Activated B cell treated with CpG ODN at 0.5 μM for 24 hours (primary cell): ENCODE results near the gene C14orf132. TPM values are rescaled to one million over a fixed set of nuclear protein-coding genes. Genes with fewer than 3 reads are reported as not detected.

Experiments
- ATAC-seq: fragments of 200-7000 bp; cut with Tn5 transposase; one replicate; pipeline ENCODE4 v1.10.0; 2021; ENCODE audit warnings: low read depth, mild to moderate bottlenecking, moderate library complexity
- CTCF ChIA-PET: fragments of 350-600 bp; sonication (Branson Sonifier 250); formaldehyde crosslinking; loops from one replicate; lab custom pipeline; 2021; ENCODE audit warnings: antibody characterized with exemption; lab: Charles Lee
- POLR2A ChIA-PET: fragments of 350-600 bp; sonication (Branson Sonifier 250); formaldehyde crosslinking; loops from one replicate; lab custom pipeline; 2021; ENCODE audit warnings: antibody characterized with exemption; lab: Charles Lee
- DNase-seq: peaks from one replicate; pipeline ENCODE4 v3.0.0; 2022
- H3K27ac Mint-ChIP-seq: one replicate; pipeline ENCODE4 v1.8.0; 2020; ENCODE audit warnings: mixed read lengths
- H3K27me3 Mint-ChIP-seq: one replicate; pipeline ENCODE4 v1.8.0; 2021; ENCODE audit warnings: mixed read lengths
- H3K36me3 Mint-ChIP-seq: one replicate; pipeline ENCODE4 v1.8.0; 2021; ENCODE audit warnings: low read depth, mixed read lengths
- H3K4me1 Mint-ChIP-seq: one replicate; pipeline ENCODE4 v1.8.0; 2021; ENCODE audit warnings: mixed read lengths
- H3K4me3 Mint-ChIP-seq: one replicate; pipeline ENCODE4 v1.8.0; 2020; ENCODE audit warnings: mild to moderate bottlenecking, mixed read lengths
- H3K9me3 Mint-ChIP-seq: one replicate; pipeline ENCODE4 v1.8.0; 2020; ENCODE audit warnings: mixed read lengths
- CTCF ChIP-seq: fragments of 200-600 bp; IDR thresholded peaks from one replicate; pipeline ENCODE4 v1.8.0; 2022; ENCODE audit warnings: antibody characterized with exemption, mild to moderate bottlenecking
- intact Hi-C: fragments of 100-400 bp; cut with micrococcal nuclease; formaldehyde crosslinking; loops from one replicate; pipeline ENCODE4 v1.15.1; 2024
- total RNA-seq: library from RNA; stranded (reverse); gene quantifications from 2 replicates; pipeline ENCODE4 v1.2.3, GENCODE V29; 2022

The C14orf132 gene
- total RNA-seq, 1 donor from 2014 or later = 0.16 TPM

GRCh38 chr14:96114002-96114401, 74.8 kb downstream of the C14orf132 start:
- Mint-ChIP-seq H3K27ac (no peak overlapping the region), H3K27me3 (peaks cover 15% of the 10 kb centered on the region), H3K9me3 (peaks cover 6% of the 10 kb centered on the region), H3K4me3 (no peak overlapping the region), H3K36me3 (no peaks in the 10 kb centered on the region), H3K4me1 (no peaks in the 10 kb centered on the region)
- DNase-seq (no peak), ATAC-seq (no peak)
- POLR2A ChIA-PET = no interaction called here
- CTCF ChIA-PET = no interaction called here
- intact Hi-C loops = no loop called here
- TF ChIP-seq CTCF = no peak

- ATAC-seq (no peak), DNase-seq (no peak)
- POLR2A ChIA-PET = no interaction called here
- no peaks in the 10 kb centered on the region for H3K4me1 Mint-ChIP-seq
- H3K27me3 Mint-ChIP-seq = peaks cover 5% of the 10 kb centered on the region
- H3K27ac Mint-ChIP-seq = no peak overlapping the region
- H3K36me3 Mint-ChIP-seq = no peaks in the 10 kb centered on the region
- CTCF ChIA-PET = no interaction called here
- H3K4me3 Mint-ChIP-seq = no peak overlapping the region
- intact Hi-C loops = no loop called here
- peaks cover 6% of the 10 kb centered on the region for H3K9me3 Mint-ChIP-seq
- no peak for TF ChIP-seq CTCF
These were observed 78.1 kb downstream of the C14orf132 start for GRCh38 chr14:96117101-96117897.

GRCh38 chr14:96117960-96118359, 78.8 kb downstream of the C14orf132 start:
- no peak for ATAC-seq
- CTCF ChIA-PET = no interaction called here
- no peak for DNase-seq
- H3K36me3 Mint-ChIP-seq = no peaks in the 10 kb centered on the region
- no peaks in the 10 kb centered on the region for H3K4me1 Mint-ChIP-seq
- TF ChIP-seq CTCF = no peak
- H3K27ac Mint-ChIP-seq = no peak overlapping the region
- H3K9me3 Mint-ChIP-seq = peaks cover 6% of the 10 kb centered on the region
- H3K27me3 Mint-ChIP-seq = no peaks in the 10 kb centered on the region
- POLR2A ChIA-PET = no interaction called here
- H3K4me3 Mint-ChIP-seq = no peak overlapping the region
- intact Hi-C loops = no loop called here

- no peak overlapping the region for H3K4me3 Mint-ChIP-seq
- H3K27ac Mint-ChIP-seq = no peak overlapping the region
These were observed 79.2 kb downstream of the C14orf132 start for GRCh38 chr14:96118391-96118790.

GRCh38 chr14:96119947-96120346, 80.8 kb downstream of the C14orf132 start:
- Mint-ChIP-seq H3K9me3 (no peaks in the 10 kb centered on the region), H3K4me1 (peaks cover 16% of the 10 kb centered on the region), H3K36me3 (no peaks in the 10 kb centered on the region), H3K27me3 (no peaks in the 10 kb centered on the region), H3K27ac (no peak overlapping the region), H3K4me3 (no peak overlapping the region)
- no peak for TF ChIP-seq CTCF
- DNase-seq (no peak), ATAC-seq (no peak)
- intact Hi-C loops = no loop called here
- POLR2A ChIA-PET = no interaction called here
- CTCF ChIA-PET = no interaction called here

More at GRCh38 chr14:96118391-96118790, 79.2 kb downstream of the C14orf132 start:
- no peaks in the 10 kb centered on the region for H3K36me3 Mint-ChIP-seq
- ChIA-PET POLR2A (no interaction called here), CTCF (no interaction called here)
- no peak for TF ChIP-seq CTCF
- ATAC-seq = no peak
- H3K4me1 Mint-ChIP-seq = peaks cover 3% of the 10 kb centered on the region
- peaks cover 6% of the 10 kb centered on the region for H3K9me3 Mint-ChIP-seq
- no peak for DNase-seq
- intact Hi-C loops = no loop called here
- no peaks in the 10 kb centered on the region for H3K27me3 Mint-ChIP-seq
